PC-9 (cell line): ENCODE measurements around the gene ANKRD13B. TPM values are rescaled to one million over a fixed set of nuclear protein-coding genes. Genes with fewer than 3 reads are reported as not detected.

ENCODE experiments used
- BruUV-seq: library from RNA; stranded (reverse); fragments of 400-500 nt; replicated peaks from 2 replicates; lab custom pipeline; 2021; lab: Mats Ljungman, UMichigan
- CTCF ChIA-PET: fragments of 300-600 bp; sonication (Branson Sonifier 250); formaldehyde crosslinking; loops from one replicate; lab custom pipeline; 2022; ENCODE audit warnings: antibody characterized with exemption; lab: Charles Lee
- POLR2A ChIA-PET: fragments of 300-600 bp; sonication (Branson Sonifier 250); formaldehyde crosslinking; loops from one replicate; lab custom pipeline; 2022; ENCODE audit warnings: antibody characterized with exemption; ENCODE audit not compliant: unreplicated experiment; lab: Charles Lee
- DNase-seq, 2 experiments: peaks; one replicate each; pipeline versions ENCODE4 v3.0.0 to v3.0.0-alpha.2; 2015 to 2022; ENCODE audit warnings: mixed read lengths in 1 of 2
- H2AFZ ChIP-seq: fragments of 200-600 bp; sonication (generic); 2 replicates; pipeline ENCODE4 v1.8.1; 2017; ENCODE audit warnings: antibody characterized with exemption
- H3F3A ChIP-seq: fragments of 200-600 bp; sonication (generic); 2 replicates; pipeline ENCODE4 v1.8.1; 2017; ENCODE audit warnings: antibody characterized with exemption, mild to moderate bottlenecking, low read depth; ENCODE audit not compliant: insufficient read depth
- H3K27ac ChIP-seq: fragments of 200-600 bp; sonication (generic); 2 replicates; pipeline ENCODE4 v1.6.1; 2016; ENCODE audit warnings: mixed run types
- H3K27me3 ChIP-seq: fragments of 200-600 bp; sonication (generic); 2 replicates; pipeline ENCODE4 v1.6.1; 2016; ENCODE audit warnings: low read depth, mixed run types; ENCODE audit not compliant: insufficient read depth
- H3K36me3 ChIP-seq: fragments of 200-600 bp; sonication (generic); 2 replicates; pipeline ENCODE4 v1.6.1; 2016; ENCODE audit warnings: low read depth, mixed run types
- H3K4me1 ChIP-seq: fragments of 200-600 bp; sonication (generic); replicated peaks from 2 replicates; pipeline ENCODE4 v1.6.1; 2016; ENCODE audit warnings: mixed run types; ENCODE audit not compliant: insufficient read depth
- H3K4me2 ChIP-seq: fragments of 200-600 bp; sonication (generic); 2 replicates; pipeline ENCODE4 v1.6.1; 2017; ENCODE audit warnings: mixed run types
- H3K4me3 ChIP-seq: fragments of 200-600 bp; sonication (generic); 2 replicates; pipeline ENCODE4 v1.6.1; 2016; ENCODE audit warnings: mixed run types
- H3K79me2 ChIP-seq: fragments of 200-600 bp; sonication (generic); 2 replicates; pipeline ENCODE4 v1.6.1; 2017; ENCODE audit warnings: low read depth, mixed run types
- H3K9me2 ChIP-seq: fragments of 200-600 bp; sonication (generic); 2 replicates; pipeline ENCODE4 v1.8.1; 2017; ENCODE audit warnings: mild to moderate bottlenecking; ENCODE audit not compliant: insufficient read depth
- H3K9me3 ChIP-seq: fragments of 200-600 bp; sonication (generic); 2 replicates; pipeline ENCODE4 v1.8.1; 2016; ENCODE audit warnings: low read depth; ENCODE audit not compliant: insufficient read depth
- H4K20me1 ChIP-seq: fragments of 200-600 bp; sonication (generic); 2 replicates; pipeline ENCODE4 v1.8.1; 2017; ENCODE audit not compliant: insufficient read depth
- CTCF ChIP-seq: fragments of 200-600 bp; sonication (generic); conservative IDR thresholded peaks from 2 replicates; pipeline ENCODE4 v1.6.1; 2017; ENCODE audit warnings: mixed run types, antibody characterized with exemption, mild to moderate bottlenecking, moderate library complexity
- EZH2 ChIP-seq: fragments of 200-600 bp; sonication (generic); IDR thresholded peaks from 2 replicates; pipeline ENCODE4 v1.8.0; 2017; ENCODE audit warnings: antibody characterized with exemption, low read depth
- intact Hi-C: fragments of 100-400 bp; cut with micrococcal nuclease; formaldehyde crosslinking; loops from one replicate; pipeline ENCODE4 v1.10.0; 2022; ENCODE audit not compliant: unreplicated experiment
- total RNA-seq: library from RNA; stranded (reverse); gene quantifications from 2 replicates; pipeline ENCODE4 v1.2.3, GENCODE V29; 2021

Gene ANKRD13B
- total RNA-seq, 1 experiment from 2014 or later = 28.4 TPM

DNA sequence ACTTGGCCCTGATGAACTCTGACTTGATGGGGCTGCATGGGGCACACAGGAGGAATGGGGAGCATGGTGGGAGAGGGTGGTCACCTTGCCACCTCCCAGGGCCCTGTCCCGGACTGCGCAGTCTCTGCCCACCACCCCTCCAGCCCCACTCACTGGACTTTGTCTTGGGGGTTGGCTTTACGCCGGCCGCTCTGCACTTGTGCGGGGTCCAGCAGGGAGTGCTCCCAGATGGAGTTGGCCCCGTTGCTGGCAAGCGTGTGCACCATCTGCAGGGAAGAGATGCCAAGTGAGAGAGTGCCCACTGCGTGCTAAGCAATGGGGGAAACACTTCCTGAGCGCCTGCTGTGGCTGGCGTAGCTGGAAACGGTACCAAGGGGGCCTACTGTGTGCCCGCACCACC is 10.2 kb upstream of the ANKRD13B start:
- H3K4me3 ChIP-seq = no peak overlapping the region
- no peaks in the 10 kb centered on the region for H3K9me2 ChIP-seq
- H3K9me3 ChIP-seq = no peaks in the 10 kb centered on the region
- intact Hi-C loops = no loop called here
- peaks cover 9% of the 10 kb centered on the region; the same call in 1 of the 2 replicates for H3K4me1 ChIP-seq
- no peak overlapping the region for H3K4me2 ChIP-seq
- CTCF ChIA-PET = interaction anchor here (0.6 kb wide), 1 partner anchor 439 kb away, joined by 3 read pairs; no protein-coding TSS in a partner anchor
- H2AFZ ChIP-seq = no peak overlapping the region
- H3F3A ChIP-seq = no peaks in the 10 kb centered on the region
- peaks cover 36% of the 10 kb centered on the region for H3K79me2 ChIP-seq
- POLR2A ChIA-PET = interaction anchor here (0.5 kb wide), 1 partner anchor 109 kb away, joined by 8 read pairs; no protein-coding TSS in a partner anchor
- H3K27me3 ChIP-seq = no peaks in the 10 kb centered on the region
- H4K20me1 ChIP-seq = peaks cover 11% of the 10 kb centered on the region
- peak in 1 of 2 experiments; percentile 12 for DNase-seq
- TF ChIP-seq EZH2 (no peak), CTCF (no peak)
- no peaks in the 10 kb centered on the region for H3K36me3 ChIP-seq
- H3K27ac ChIP-seq = no peak overlapping the region
- BruUV-seq = no TSS peak

- Histone ChIP-seq H3K9me2 (no peaks in the 10 kb centered on the region), H3K9me3 (no peaks in the 10 kb centered on the region), H3K27me3 (no peaks in the 10 kb centered on the region), H3K27ac (no peak overlapping the region), H3K79me2 (peaks cover 44% of the 10 kb centered on the region), H3K4me3 (no peak overlapping the region), H4K20me1 (peaks cover 14% of the 10 kb centered on the region), H3K4me2 (no peak overlapping the region), H3K4me1 (peaks cover 13% of the 10 kb centered on the region; the same call in 1 of the 2 replicates), H3F3A (no peaks in the 10 kb centered on the region), H2AFZ (no peak overlapping the region), H3K36me3 (no peaks in the 10 kb centered on the region)
- TF ChIP-seq CTCF (no peak), EZH2 (no peak)
- no TSS peak for BruUV-seq
- ChIA-PET CTCF (no interaction called here), POLR2A (interaction anchor here (0.5 kb wide), 1 partner anchor 109 kb away, joined by 8 read pairs; no protein-coding TSS in a partner anchor)
- DNase-seq = no peak
- intact Hi-C loops = no loop called here
These were observed 9.3 kb upstream of the ANKRD13B start for GRCh38 chr17:29583324-29584248.

DNA sequence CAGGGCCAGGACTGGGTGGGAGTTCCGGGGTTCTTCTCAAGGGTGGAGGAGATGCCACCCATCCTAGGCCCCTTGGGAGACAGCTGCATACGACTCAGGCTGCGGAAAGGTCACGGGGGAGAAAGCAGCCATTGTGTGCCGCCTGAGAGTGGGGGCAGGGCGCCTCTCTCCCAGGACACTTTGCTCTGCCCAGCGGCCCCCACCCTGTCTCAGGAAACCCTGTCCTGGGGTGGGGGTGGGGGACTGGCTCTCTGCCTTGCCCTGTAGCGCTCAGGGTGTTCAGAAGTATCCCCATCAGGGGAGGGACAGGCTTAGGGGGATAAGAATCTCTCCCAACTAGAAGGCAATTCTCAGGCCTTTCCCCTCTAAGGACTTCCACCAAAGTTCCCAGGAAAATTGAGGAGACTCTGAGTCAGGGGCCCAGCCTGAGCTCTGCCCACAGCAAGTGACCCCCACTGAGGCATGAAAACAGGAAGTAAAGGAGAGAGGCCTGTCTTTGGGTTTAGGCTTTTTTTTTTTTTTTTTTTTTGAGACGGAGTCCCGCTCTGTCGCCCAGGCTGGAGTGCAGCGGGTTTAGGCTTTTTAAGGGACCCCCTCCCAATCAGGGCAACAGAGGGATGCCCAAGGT is 8.4 kb upstream of the ANKRD13B start:
- H4K20me1 ChIP-seq = peaks cover 14% of the 10 kb centered on the region
- no peaks in the 10 kb centered on the region for H3K9me3 ChIP-seq
- intact Hi-C loops = no loop called here
- ChIA-PET CTCF (no interaction called here), POLR2A (no interaction called here)
- H3F3A ChIP-seq = no peaks in the 10 kb centered on the region
- BruUV-seq = no TSS peak
- H3K9me2 ChIP-seq = no peaks in the 10 kb centered on the region
- H3K4me3 ChIP-seq = no peak overlapping the region
- H3K36me3 ChIP-seq = no peaks in the 10 kb centered on the region
- H3K27me3 ChIP-seq = no peaks in the 10 kb centered on the region
- peaks cover 13% of the 10 kb centered on the region; the same call in 1 of the 2 replicates for H3K4me1 ChIP-seq
- H3K79me2 ChIP-seq = peaks cover 48% of the 10 kb centered on the region
- no peak overlapping the region for H3K27ac ChIP-seq
- TF ChIP-seq EZH2 = no peak
- TF ChIP-seq CTCF = no peak
- DNase-seq = peak in 1 of 2 experiments; percentile 3
- no peak overlapping the region for H2AFZ ChIP-seq
- no peak overlapping the region for H3K4me2 ChIP-seq
